ENCODE data around the gene EXOSC1.
"Not testable (repeated sequence)": the region's sequence is repeated elsewhere in the genome, so short reads cannot be mapped to it uniquely, and the experiment has no call there.

The EXOSC1 gene

GRCh38 chr10:97408496-97408992, 37.3 kb downstream of the EXOSC1 start:
- DNase-seq (ENCODE audit: low read depth in 3 of 3, low spot score in 1 of 3), result no peak

GRCh38 chr10:97407952-97408248, 37.9 kb downstream of the EXOSC1 start:
- DNase-seq (ENCODE audit: low read depth in 3 of 3, low spot score in 1 of 3), result no peak

GRCh38 chr10:97407211-97407951, 38.4 kb downstream of the EXOSC1 start:
- no peak for DNase-seq (ENCODE audit: low read depth in 3 of 3, low spot score in 1 of 3)

GRCh38 chr10:97406483-97406882, 39.3 kb downstream of the EXOSC1 start:
- not testable (repeated sequence) for DNase-seq (ENCODE audit: low read depth in 3 of 3, low spot score in 1 of 3)

- no peak for DNase-seq (ENCODE audit: low read depth in 3 of 3, low spot score in 1 of 3)
Observed at GRCh38 chr10:97406064-97406463, 39.7 kb downstream of the EXOSC1 start.

- DNase-seq (ENCODE audit: low read depth in 3 of 3, low spot score in 1 of 3), result no peak
Observed at GRCh38 chr10:97404044-97404443, 41.8 kb downstream of the EXOSC1 start.

GRCh38 chr10:97401455-97401919, 44.3 kb downstream of the EXOSC1 start:
- DNase-seq (ENCODE audit: low read depth in 3 of 3, low spot score in 1 of 3), result no peak

- DNase-seq (ENCODE audit: low read depth in 3 of 3, low spot score in 1 of 3), result peak in 2 of 3 donors; percentile 54 to 67
Observed at GRCh38 chr10:97400665-97401454, 44.9 kb downstream of the EXOSC1 start, which contains the start of gene RRP12. RRP12 (minus strand) TSS chr10:97401340; CDS start chr10:97401231, 109 bp downstream.

GRCh38 chr10:97399843-97400545, 45.8 kb downstream of the EXOSC1 start:
- no peak for DNase-seq (ENCODE audit: low read depth in 3 of 3, low spot score in 1 of 3)

GRCh38 chr10:97396056-97396455, 49.8 kb downstream of the EXOSC1 start:
- no peak for DNase-seq (ENCODE audit: low read depth in 3 of 3, low spot score in 1 of 3)

- DNase-seq (ENCODE audit: low read depth in 3 of 3, low spot score in 1 of 3), result no peak
Observed at GRCh38 chr10:97393034-97393573, 52.7 kb downstream of the EXOSC1 start.

- DNase-seq (ENCODE audit: low read depth in 3 of 3, low spot score in 1 of 3), result no peak
Observed at GRCh38 chr10:97390091-97390490, 55.7 kb downstream of the EXOSC1 start.

- no peak for DNase-seq (ENCODE audit: low read depth in 3 of 3, low spot score in 1 of 3)
Observed at GRCh38 chr10:97388152-97388551, 57.7 kb downstream of the EXOSC1 start.
